Body of pancreas (tissue), 4 donors: ENCODE results near the gene DENND1A.

Experiments used
- CTCF ChIP-seq, 7 experiments: fragments of 450-650 bp in 4 of 7; fragments of 200-600 bp in 3 of 7; sonication (generic) in 3 of 7; IDR thresholded peaks; one replicate each; pipeline ENCODE4 v1.5.1; 2016 to 2019; ENCODE audit warnings: antibody characterized with exemption in 7 of 7
- POLR2A ChIP-seq, 3 donors: fragments of 450-650 bp; IDR thresholded peaks; one replicate each; pipeline ENCODE4 v1.6.1; 2016; ENCODE audit warnings: antibody characterized with exemption in 3 of 3, mild to moderate bottlenecking in 2 of 3

DNA sequence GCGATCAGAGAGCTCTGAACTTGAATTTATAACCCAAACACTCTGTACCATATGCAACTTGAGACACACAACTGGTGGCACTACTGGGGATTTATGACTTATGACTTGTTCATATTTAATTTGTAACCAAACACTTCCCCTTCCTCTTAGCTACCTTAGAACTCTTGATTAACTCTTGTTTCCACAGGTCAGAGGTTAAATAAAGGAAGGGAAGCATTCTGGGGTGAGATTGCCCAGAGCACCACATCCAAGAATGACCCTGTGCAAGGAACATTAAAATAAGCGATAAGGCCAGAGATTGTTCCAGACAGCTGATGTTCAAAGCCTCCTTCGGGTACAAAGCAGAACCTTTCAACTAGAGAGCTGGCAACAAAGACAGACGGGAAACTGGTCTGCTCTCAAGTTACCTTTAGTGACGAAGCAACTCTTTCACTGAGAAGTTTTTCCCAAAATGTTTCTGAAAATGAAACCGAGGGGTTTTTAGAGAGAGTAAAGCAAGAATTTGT, 242.6 kb downstream of the DENND1A start:
- TF ChIP-seq CTCF (IDR thresholded peaks at IDR 0.05), result no peak
- no peak for TF ChIP-seq POLR2A (IDR thresholded peaks at IDR 0.05)
